GM23248 (cell line): ENCODE data around the gene NUP188.

Source experiments
- EZH2 ChIP-seq: fragments of 200-600 bp; sonication (generic); IDR thresholded peaks from 2 replicates; pipeline ENCODE4 v1.6.1; 2018; ENCODE audit warnings: antibody characterized with exemption, mild to moderate bottlenecking; ENCODE audit not compliant: insufficient read depth, poor library complexity, severe bottlenecking
- EZH2phosphoT487 ChIP-seq: fragments of 200-600 bp; sonication (generic); IDR thresholded peaks from 2 replicates; pipeline ENCODE4 v1.6.1; 2018; ENCODE audit warnings: antibody characterized with exemption, moderate library complexity, mild to moderate bottlenecking, low read depth; ENCODE audit not compliant: insufficient read depth

- TF ChIP-seq EZH2, result no peak
- no peak for TF ChIP-seq EZH2phosphoT487
These were observed 59.0 kb downstream of the NUP188 start for GRCh38 chr9:129006328-129007034.
